NB4 (cell line): ENCODE results near the gene VILL.

Source experiments
- MAX ChIP-seq: IDR thresholded peaks from 2 replicates; pipeline ENCODE4 v1.6.1; 2011; ENCODE audit warnings: low read depth, low read length
- MYC ChIP-seq: IDR thresholded peaks from 2 replicates; pipeline ENCODE4 v1.6.1; 2011; ENCODE audit warnings: low read depth, low read length
- POLR2A ChIP-seq: IDR thresholded peaks from 2 replicates; pipeline ENCODE4 v1.6.1; 2011; ENCODE audit warnings: mild to moderate bottlenecking; ENCODE audit not compliant: insufficient read length; ENCODE audit errors: extremely low read depth
- TF ChIP-seq, protein P1 (sequence below): IDR thresholded peaks from one replicate; pipeline ENCODE4 v1.5.1; 2012; ENCODE audit warnings: low read depth, low read length

GRCh38 chr3:37984051-37984450, 6.5 kb upstream of the VILL start:
- TF ChIP-seq, protein P1, sequence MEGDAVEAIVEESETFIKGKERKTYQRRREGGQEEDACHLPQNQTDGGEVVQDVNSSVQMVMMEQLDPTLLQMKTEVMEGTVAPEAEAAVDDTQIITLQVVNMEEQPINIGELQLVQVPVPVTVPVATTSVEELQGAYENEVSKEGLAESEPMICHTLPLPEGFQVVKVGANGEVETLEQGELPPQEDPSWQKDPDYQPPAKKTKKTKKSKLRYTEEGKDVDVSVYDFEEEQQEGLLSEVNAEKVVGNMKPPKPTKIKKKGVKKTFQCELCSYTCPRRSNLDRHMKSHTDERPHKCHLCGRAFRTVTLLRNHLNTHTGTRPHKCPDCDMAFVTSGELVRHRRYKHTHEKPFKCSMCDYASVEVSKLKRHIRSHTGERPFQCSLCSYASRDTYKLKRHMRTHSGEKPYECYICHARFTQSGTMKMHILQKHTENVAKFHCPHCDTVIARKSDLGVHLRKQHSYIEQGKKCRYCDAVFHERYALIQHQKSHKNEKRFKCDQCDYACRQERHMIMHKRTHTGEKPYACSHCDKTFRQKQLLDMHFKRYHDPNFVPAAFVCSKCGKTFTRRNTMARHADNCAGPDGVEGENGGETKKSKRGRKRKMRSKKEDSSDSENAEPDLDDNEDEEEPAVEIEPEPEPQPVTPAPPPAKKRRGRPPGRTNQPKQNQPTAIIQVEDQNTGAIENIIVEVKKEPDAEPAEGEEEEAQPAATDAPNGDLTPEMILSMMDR, result no peak
- TF ChIP-seq POLR2A, result no peak
- TF ChIP-seq MAX, result no peak
- no peak for TF ChIP-seq MYC
